Neutrophil (primary cell): ENCODE measurements around the gene MUCL3.

Experiments used
- H3K27ac ChIP-seq: fragments of 200-600 bp; sonication (generic); 2 replicates; pipeline ENCODE4 v1.5.1; 2016; ENCODE audit warnings: mild to moderate bottlenecking, moderate library complexity
- H3K27me3 ChIP-seq: fragments of 200-600 bp; sonication (generic); 2 replicates; pipeline ENCODE4 v1.6.0; 2016; ENCODE audit warnings: mild to moderate bottlenecking
- H3K36me3 ChIP-seq: fragments of 200-600 bp; sonication (generic); 2 replicates; pipeline ENCODE4 v1.5.1; 2017
- H3K4me1 ChIP-seq, 2 experiments: fragments of 200-600 bp in 1 of 2; sonication (generic) in 1 of 2; 1 replicate in 1 of 2; 2 replicates in 1 of 2; pipeline versions ENCODE4 v1.5.1 to v1.6.1; 2013 to 2016; ENCODE audit warnings: low read depth in 1 of 2, low read length in 1 of 2, mild to moderate bottlenecking in 1 of 2, moderate library complexity in 1 of 2; ENCODE audit not compliant: control insufficient read depth in 1 of 2, insufficient read depth in 1 of 2
- H3K4me3 ChIP-seq, 2 experiments: fragments of 200-600 bp in 1 of 2; sonication (generic) in 1 of 2; 1 replicate in 1 of 2; 2 replicates in 1 of 2; pipeline ENCODE4 v1.5.1; 2013 to 2016; ENCODE audit warnings: low read depth in 1 of 2, low read length in 1 of 2, mild to moderate bottlenecking in 1 of 2, moderate library complexity in 1 of 2
- H3K9me3 ChIP-seq: fragments of 200-600 bp; sonication (generic); 2 replicates; pipeline ENCODE4 v1.5.1; 2016
- CTCF ChIP-seq: fragments of 200-600 bp; sonication (generic); IDR thresholded peaks from 2 replicates; pipeline ENCODE4 v1.5.1; 2016; ENCODE audit warnings: antibody characterized with exemption

The MUCL3 gene

GRCh38 chr6:30947231-30947630, 6.5 kb downstream of the MUCL3 start:
- Histone ChIP-seq H3K9me3 (no peaks in the 10 kb centered on the region), H3K27me3 (peaks cover 85% of the 10 kb centered on the region), H3K4me1 (no peaks in the 10 kb centered on the region), H3K4me3 (no peak overlapping the region), H3K36me3 (no peaks in the 10 kb centered on the region), H3K27ac (no peak overlapping the region)
- TF ChIP-seq CTCF, result no peak

- Histone ChIP-seq H3K4me3 (no peak overlapping the region), H3K27me3 (peaks cover 85% of the 10 kb centered on the region)
Measured at GRCh38 chr6:30948811-30949210, 8.0 kb downstream of the MUCL3 start.

GRCh38 chr6:30951907-30952469, 11.2 kb downstream of the MUCL3 start:
- peaks cover 85% of the 10 kb centered on the region for H3K27me3 ChIP-seq
- no peak for TF ChIP-seq CTCF
- no peaks in the 10 kb centered on the region for H3K36me3 ChIP-seq
- no peak overlapping the region for H3K27ac ChIP-seq
- H3K4me3 ChIP-seq, result no peak overlapping the region
- H3K4me1 ChIP-seq, result peaks cover 8 to 9% of the 10 kb centered on the region in 2 experiments
- no peaks in the 10 kb centered on the region for H3K9me3 ChIP-seq

More at GRCh38 chr6:30948811-30949210, 8.0 kb downstream of the MUCL3 start:
- H3K9me3 ChIP-seq, result no peaks in the 10 kb centered on the region
- H3K36me3 ChIP-seq, result no peaks in the 10 kb centered on the region
- no peak overlapping the region for H3K27ac ChIP-seq
- H3K4me1 ChIP-seq, result no peaks in the 10 kb centered on the region
- no peak for TF ChIP-seq CTCF

- Histone ChIP-seq H3K27ac (no peak overlapping the region), H3K36me3 (no peaks in the 10 kb centered on the region), H3K27me3 (peaks cover 93% of the 10 kb centered on the region), H3K4me1 (peaks cover 8 to 9% of the 10 kb centered on the region in 2 experiments), H3K9me3 (no peaks in the 10 kb centered on the region), H3K4me3 (no peak overlapping the region)
- TF ChIP-seq CTCF, result no peak
Measured at GRCh38 chr6:30954631-30955366, 14.0 kb downstream of the MUCL3 start.

- peaks cover 8 to 9% of the 10 kb centered on the region in 2 experiments for H3K4me1 ChIP-seq
- peak overlapping the region; percentile 8 to 32 for H3K4me3 ChIP-seq
- no peaks in the 10 kb centered on the region for H3K9me3 ChIP-seq
- no peaks in the 10 kb centered on the region for H3K36me3 ChIP-seq
- peaks cover 98% of the 10 kb centered on the region for H3K27me3 ChIP-seq
- no peak for TF ChIP-seq CTCF
- no peak overlapping the region for H3K27ac ChIP-seq
Measured at GRCh38 chr6:30955367-30956042, 14.7 kb downstream of the MUCL3 start.
